ENCODE measurements around the gene ZFYVE27. TPM values are rescaled to one million over a fixed set of nuclear protein-coding genes. Genes with fewer than 3 reads are reported as not detected.

ZFYVE27 gene
- total and polyA plus RNA-seq, 2 donors from 2014 or later = 23.3 to 34.4 TPM

DNA sequence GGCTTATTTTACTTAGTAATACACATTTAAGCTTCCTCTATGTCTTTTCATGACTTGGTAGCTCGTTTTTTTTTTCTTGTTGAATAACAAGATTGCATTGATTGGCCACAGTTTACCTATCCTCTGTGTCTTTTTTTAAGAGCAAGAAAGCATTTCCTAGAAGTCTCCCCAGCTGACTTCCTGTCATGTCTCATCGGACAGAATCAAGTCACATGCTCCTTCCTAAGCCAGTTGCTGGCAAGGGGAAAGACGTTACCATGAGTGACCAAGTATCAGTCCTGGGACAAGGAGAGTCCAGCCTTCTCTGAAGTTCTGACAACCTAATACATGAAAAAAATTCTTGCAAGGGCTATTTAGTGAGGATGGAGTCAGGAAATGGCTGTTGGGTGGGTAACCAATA, 59.7 kb downstream of the ZFYVE27 start:
- no peaks in the 10 kb centered on the region for H3K36me3 ChIP-seq (ENCODE audit: control insufficient read depth in 2 of 3, insufficient read depth in 3 of 3, low read length in 3 of 3)
- DNase-seq = no peak
- TF ChIP-seq CTCF (IDR thresholded peaks at IDR 0.05; ENCODE audit: borderline replicate concordance, extremely low read depth, insufficient read depth) = no peak
- FAIRE-seq = no peak
- intact Hi-C loops (cut with DNase I) = no loop called here
- H3K4me3 ChIP-seq (ENCODE audit: low read length in 3 of 3) = no peak overlapping the region
- H3K9ac ChIP-seq (ENCODE audit: low read length in 3 of 3) = no peak overlapping the region
- no peaks in the 10 kb centered on the region for H3K4me1 ChIP-seq (ENCODE audit: control insufficient read depth in 2 of 3, insufficient read depth in 2 of 3, low read depth in 1 of 3, low read length in 3 of 3)
- no peak overlapping the region for H3K27ac ChIP-seq (ENCODE audit: low read depth in 2 of 2, low read length in 2 of 2)
- no peaks in the 10 kb centered on the region for H3K27me3 ChIP-seq (ENCODE audit: control insufficient read depth, insufficient read depth, low read length)
- no peaks in the 10 kb centered on the region for H3K9me3 ChIP-seq (ENCODE audit: control insufficient read depth in 2 of 3, insufficient read depth in 1 of 3, low read length in 3 of 3)

DNA sequence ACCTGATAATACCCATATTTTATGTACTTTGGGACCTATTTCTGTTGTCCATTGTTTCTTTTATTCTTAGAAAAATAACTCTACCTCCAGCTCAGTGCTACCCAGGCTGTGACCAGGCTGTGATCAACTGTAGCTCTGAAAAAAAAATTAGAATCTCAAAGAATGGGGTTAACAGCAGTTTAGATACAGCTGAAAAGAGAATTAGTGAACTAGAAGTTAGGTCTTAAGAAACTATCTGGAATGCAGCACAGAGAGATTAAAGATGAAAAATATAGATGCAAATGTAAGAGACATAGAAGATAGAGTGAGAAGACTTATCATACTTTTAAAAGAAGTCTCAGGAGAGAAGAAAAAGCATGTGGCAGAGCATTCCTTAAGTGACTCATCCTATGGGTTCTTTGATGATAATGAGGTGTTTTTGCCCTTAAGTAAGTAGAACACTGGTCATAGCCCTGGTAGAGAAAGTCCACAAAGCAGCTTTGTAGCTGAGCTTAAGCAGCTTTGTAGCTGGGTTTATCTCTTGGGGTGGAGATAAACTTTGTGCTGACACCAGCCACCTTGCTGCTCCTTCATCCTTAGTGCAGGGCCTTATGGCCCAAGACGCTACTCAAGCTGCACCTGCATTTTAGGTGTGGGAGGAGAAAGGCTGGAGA, 62.2 kb downstream of the ZFYVE27 start:
- Histone ChIP-seq H3K4me1 (ENCODE audit: control insufficient read depth in 2 of 3, insufficient read depth in 2 of 3, low read depth in 1 of 3, low read length in 3 of 3) (no peaks in the 10 kb centered on the region), H3K27me3 (ENCODE audit: control insufficient read depth, insufficient read depth, low read length) (no peaks in the 10 kb centered on the region), H3K36me3 (ENCODE audit: control insufficient read depth in 2 of 3, insufficient read depth in 3 of 3, low read length in 3 of 3) (no peaks in the 10 kb centered on the region), H3K9ac (ENCODE audit: low read length in 3 of 3) (no peak overlapping the region), H3K27ac (ENCODE audit: low read depth in 2 of 2, low read length in 2 of 2) (no peak overlapping the region), H3K9me3 (ENCODE audit: control insufficient read depth in 2 of 3, insufficient read depth in 1 of 3, low read length in 3 of 3) (no peaks in the 10 kb centered on the region), H3K4me3 (ENCODE audit: low read length in 3 of 3) (no peak overlapping the region)
- DNase-seq = no peak
- intact Hi-C loops (cut with DNase I) = no loop called here
- FAIRE-seq = no peak
- no peak for TF ChIP-seq CTCF (IDR thresholded peaks at IDR 0.05; ENCODE audit: borderline replicate concordance, extremely low read depth, insufficient read depth)

GRCh38 chr10:97800474-97800873, 63.5 kb downstream of the ZFYVE27 start:
- Histone ChIP-seq H3K9ac (ENCODE audit: low read length in 3 of 3) (no peak overlapping the region), H3K4me1 (ENCODE audit: control insufficient read depth in 2 of 3, insufficient read depth in 2 of 3, low read depth in 1 of 3, low read length in 3 of 3) (no peaks in the 10 kb centered on the region), H3K27ac (ENCODE audit: low read depth in 2 of 2, low read length in 2 of 2) (no peak overlapping the region), H3K4me3 (ENCODE audit: low read length in 3 of 3) (no peak overlapping the region), H3K9me3 (ENCODE audit: control insufficient read depth in 2 of 3, insufficient read depth in 1 of 3, low read length in 3 of 3) (no peaks in the 10 kb centered on the region), H3K36me3 (ENCODE audit: control insufficient read depth in 2 of 3, insufficient read depth in 3 of 3, low read length in 3 of 3) (no peaks in the 10 kb centered on the region), H3K27me3 (ENCODE audit: control insufficient read depth, insufficient read depth, low read length) (no peaks in the 10 kb centered on the region)
- intact Hi-C loops (cut with DNase I) = no loop called here
- TF ChIP-seq CTCF (IDR thresholded peaks at IDR 0.05; ENCODE audit: borderline replicate concordance, extremely low read depth, insufficient read depth) = no peak
- peak in 1 of 5 donors; percentile 65 for DNase-seq
- FAIRE-seq = no peak

GRCh38 chr10:97801422-97801821, 64.5 kb downstream of the ZFYVE27 start:
- H3K9ac ChIP-seq (ENCODE audit: low read length in 3 of 3) = no peak overlapping the region
- no peaks in the 10 kb centered on the region for H3K36me3 ChIP-seq (ENCODE audit: control insufficient read depth in 2 of 3, insufficient read depth in 3 of 3, low read length in 3 of 3)
- no peaks in the 10 kb centered on the region for H3K27me3 ChIP-seq (ENCODE audit: control insufficient read depth, insufficient read depth, low read length)
- no peak for FAIRE-seq
- peak in 1 of 5 donors; percentile 28 for DNase-seq
- no peak for TF ChIP-seq CTCF (IDR thresholded peaks at IDR 0.05; ENCODE audit: borderline replicate concordance, extremely low read depth, insufficient read depth)
- intact Hi-C loops (cut with DNase I) = no loop called here
- no peak overlapping the region for H3K27ac ChIP-seq (ENCODE audit: low read depth in 2 of 2, low read length in 2 of 2)
- no peaks in the 10 kb centered on the region for H3K4me1 ChIP-seq (ENCODE audit: control insufficient read depth in 2 of 3, insufficient read depth in 2 of 3, low read depth in 1 of 3, low read length in 3 of 3)
- no peaks in the 10 kb centered on the region for H3K9me3 ChIP-seq (ENCODE audit: control insufficient read depth in 2 of 3, insufficient read depth in 1 of 3, low read length in 3 of 3)
- H3K4me3 ChIP-seq (ENCODE audit: low read length in 3 of 3) = no peak overlapping the region
